Coronary artery (tissue), 2 donors: ENCODE data around the gene RBBP8NL.

ENCODE experiments used
- DNase-seq: peaks from one replicate; pipeline ENCODE4 v3.0.0-alpha.2; 2017; ENCODE audit warnings: low spot score
- H3K27ac ChIP-seq, 2 donors: fragments of 200-600 bp; sonication (generic); one replicate each; pipeline ENCODE4 v1.5.1; 2016 to 2019
- H3K4me3 ChIP-seq: fragments of 200-600 bp; sonication (generic); 2 replicates; pipeline ENCODE4 v1.5.1; 2016; ENCODE audit warnings: mild to moderate bottlenecking, moderate library complexity
- TF ChIP-seq, protein P1 (sequence below): fragments of 200-600 bp; sonication (generic); IDR thresholded peaks from one replicate; pipeline ENCODE4 v1.5.1; 2019; ENCODE audit warnings: antibody characterized with exemption

The RBBP8NL gene

DNA sequence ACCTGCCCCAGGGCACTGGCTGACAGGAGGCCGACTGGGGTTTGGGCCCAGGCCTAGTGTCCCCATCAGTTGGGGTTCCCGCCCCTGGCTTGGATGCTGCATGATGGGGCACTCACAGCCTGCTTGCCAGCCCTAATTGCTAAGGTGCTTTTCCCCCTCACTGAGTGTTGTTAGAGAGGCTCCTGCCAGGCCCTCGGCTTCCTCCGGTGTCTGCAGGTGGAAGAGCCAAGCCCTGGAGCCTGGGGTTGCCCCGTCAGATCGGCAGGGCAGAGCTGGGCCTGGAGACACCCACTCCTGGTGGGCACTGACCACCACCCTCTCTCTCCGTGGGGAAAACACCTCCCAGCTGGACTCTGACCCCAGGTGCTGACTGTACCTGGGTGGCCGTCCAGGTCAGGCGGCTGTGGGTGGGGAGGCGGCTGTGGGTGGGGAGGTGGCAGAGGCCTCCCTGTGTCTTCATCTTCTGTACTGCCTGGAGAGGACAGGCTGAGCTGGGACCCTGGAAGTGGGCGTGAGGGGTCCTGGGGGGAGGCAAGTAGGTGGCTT, 14.2 kb downstream of the RBBP8NL start:
- TF ChIP-seq, protein P1, sequence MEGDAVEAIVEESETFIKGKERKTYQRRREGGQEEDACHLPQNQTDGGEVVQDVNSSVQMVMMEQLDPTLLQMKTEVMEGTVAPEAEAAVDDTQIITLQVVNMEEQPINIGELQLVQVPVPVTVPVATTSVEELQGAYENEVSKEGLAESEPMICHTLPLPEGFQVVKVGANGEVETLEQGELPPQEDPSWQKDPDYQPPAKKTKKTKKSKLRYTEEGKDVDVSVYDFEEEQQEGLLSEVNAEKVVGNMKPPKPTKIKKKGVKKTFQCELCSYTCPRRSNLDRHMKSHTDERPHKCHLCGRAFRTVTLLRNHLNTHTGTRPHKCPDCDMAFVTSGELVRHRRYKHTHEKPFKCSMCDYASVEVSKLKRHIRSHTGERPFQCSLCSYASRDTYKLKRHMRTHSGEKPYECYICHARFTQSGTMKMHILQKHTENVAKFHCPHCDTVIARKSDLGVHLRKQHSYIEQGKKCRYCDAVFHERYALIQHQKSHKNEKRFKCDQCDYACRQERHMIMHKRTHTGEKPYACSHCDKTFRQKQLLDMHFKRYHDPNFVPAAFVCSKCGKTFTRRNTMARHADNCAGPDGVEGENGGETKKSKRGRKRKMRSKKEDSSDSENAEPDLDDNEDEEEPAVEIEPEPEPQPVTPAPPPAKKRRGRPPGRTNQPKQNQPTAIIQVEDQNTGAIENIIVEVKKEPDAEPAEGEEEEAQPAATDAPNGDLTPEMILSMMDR, result no peak
- Histone ChIP-seq H3K27ac (no peak overlapping the region), H3K4me3 (no peak overlapping the region)
- no peak for DNase-seq

DNA sequence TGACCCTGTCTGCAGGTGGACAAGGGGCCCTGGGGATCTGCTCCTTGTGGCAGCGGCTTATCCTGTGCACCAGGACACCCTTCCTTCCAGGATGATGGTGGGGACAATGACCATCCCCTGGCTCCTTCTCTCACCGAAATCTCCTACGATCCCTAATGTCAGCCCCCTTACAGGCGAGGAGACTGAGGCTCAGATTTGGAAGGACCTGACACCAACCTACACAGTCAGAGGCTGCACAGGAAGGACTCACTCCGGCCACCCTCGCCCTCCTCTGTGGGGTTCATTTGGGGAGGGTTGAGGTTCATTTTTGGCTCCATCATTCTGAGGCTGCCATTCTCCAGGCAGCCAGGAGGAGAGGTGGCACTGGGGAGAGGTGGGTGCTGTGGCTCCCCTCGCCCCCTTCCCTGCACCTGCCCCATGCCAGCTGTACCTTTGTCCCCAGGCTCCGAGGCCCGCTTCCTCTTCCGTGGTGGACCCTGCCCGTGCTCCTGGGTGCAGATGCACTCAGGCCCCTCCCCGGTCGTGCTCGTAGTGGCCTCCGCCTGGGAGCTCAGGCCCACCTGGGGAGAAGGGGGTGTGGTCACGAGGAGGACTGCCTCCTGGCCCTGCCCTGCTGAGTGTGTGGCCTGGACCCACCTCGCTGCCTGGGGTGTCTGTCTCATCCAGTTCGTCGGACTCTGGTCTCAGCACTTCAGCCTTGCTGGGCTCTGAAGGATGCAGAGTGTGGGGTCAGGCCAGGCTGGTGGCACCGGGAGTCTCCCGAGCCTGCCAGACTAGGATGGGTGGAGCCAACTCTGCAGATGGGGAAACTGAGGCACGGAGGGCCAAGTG, 14.9 kb downstream of the RBBP8NL start:
- H3K27ac ChIP-seq, result no peak overlapping the region
- no peak overlapping the region for H3K4me3 ChIP-seq
- no peak for DNase-seq
- TF ChIP-seq, protein P1, result no peak

DNA sequence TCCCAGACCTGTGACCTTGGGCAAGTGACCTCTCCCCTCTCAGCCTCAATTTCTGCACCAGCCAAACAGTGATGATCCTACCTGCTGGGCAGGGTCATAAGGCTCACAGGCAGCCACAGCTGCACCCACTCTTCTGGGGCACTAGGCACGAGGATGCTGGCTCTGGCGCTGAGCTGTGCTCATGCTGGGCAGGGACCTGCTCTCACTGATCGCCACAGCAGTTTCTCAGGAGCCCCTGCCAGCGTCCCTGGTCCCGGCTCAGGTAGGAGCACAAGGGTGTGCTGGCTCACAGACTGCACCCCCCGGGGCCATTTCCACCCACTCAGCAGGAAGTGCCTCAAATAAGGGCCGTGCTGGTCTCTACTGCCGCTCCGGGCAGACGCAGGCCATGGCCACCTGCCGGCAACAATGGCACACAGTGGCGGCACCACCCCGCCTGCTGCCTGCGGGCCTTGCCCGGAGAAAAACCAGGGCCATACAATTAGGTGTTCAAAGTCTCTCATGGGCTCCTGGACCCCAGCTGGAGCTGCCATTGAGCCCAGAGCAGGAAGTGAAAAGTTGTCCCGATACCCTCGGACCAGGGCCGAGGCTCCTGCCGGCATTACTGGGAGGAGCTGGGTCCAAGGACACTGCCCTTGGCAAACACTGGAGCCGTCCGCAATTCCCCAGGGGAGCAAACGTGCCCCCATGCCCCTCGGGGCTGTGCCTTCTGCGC, 15.7 kb downstream of the RBBP8NL start:
- TF ChIP-seq, protein P1, result no peak
- Histone ChIP-seq H3K27ac (no peak overlapping the region), H3K4me3 (no peak overlapping the region)
- no peak for DNase-seq

DNA sequence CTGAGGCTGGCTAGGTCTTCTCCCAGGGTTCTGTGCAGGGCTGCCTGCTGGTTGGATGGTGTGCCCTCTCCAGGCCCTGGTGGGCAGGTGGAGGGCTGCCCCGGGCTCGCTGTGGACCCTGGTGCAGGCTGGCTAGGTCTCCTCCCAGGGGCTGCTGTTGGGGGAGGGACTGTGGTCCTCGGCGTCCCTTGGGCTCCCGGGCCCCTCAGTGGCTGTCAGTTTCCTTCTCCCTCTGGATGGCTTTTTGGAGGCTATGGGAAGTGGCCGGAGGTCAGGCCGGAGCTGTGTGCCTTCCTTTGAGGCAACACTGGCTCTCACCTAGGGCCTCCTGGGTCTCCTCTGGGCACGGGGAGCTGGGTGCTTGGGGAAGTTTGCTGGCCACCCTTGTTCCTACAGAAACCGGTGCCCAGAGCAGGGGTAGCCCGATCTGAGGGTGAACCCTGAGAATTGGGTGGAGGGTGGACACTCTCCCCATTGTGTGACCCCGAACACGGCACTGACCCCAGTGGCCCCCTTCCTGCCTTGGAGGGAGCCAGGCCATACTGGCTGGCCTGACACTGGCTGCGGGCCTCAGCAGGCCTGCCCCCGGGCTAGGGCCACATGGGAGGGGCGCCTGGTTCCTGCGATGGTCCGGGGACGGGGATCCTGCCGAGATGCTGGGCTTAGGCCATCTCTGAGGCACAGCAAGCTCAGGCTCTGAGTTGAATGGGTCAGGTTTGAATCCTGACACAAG, 16.4 kb downstream of the RBBP8NL start:
- Histone ChIP-seq H3K27ac (no peak overlapping the region), H3K4me3 (no peak overlapping the region)
- no peak for DNase-seq
- TF ChIP-seq, protein P1, result no peak

DNA sequence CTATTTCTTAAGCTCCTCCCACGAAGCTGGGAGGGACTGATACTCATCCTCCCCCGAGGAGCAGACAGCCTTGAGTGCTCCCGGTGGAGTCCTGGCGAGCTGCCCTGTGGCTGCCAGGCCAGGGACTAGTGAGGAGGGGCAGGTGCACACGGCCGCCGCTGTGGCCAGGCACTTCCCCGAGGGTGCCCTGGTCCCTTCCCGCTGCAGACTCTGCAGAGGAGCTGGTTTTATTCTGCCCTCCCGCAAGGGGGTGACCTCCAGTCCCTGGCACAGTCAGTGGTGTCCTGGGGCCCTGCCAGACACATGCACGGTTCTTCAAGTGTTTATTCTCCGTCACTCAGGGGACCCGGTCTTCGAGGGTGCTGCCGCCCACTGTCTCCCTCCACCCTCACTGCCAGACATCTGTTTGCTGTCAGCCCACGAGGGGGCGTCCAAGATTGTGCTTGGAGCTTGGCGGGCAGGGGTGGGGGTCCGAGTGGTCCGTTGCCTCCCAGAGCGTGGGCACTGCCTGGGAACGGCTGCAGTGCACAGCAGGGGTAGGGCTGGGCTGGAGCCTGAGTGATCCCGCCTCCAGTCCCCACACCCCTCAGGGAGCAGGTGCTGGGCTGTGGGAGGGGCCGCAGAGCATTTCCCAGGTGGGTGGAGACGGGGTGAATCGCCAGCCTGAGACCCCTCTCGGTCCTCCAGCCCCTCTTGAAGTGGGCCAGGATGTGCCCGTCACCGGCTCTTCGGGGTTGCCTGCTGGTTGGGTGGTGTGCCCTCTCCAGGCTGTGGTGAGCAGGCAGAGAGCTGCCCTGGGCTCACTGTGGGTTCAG, 17.2 kb downstream of the RBBP8NL start:
- Histone ChIP-seq H3K27ac (no peak overlapping the region), H3K4me3 (no peak overlapping the region)
- DNase-seq, result no peak
- TF ChIP-seq, protein P1, result no peak

DNA sequence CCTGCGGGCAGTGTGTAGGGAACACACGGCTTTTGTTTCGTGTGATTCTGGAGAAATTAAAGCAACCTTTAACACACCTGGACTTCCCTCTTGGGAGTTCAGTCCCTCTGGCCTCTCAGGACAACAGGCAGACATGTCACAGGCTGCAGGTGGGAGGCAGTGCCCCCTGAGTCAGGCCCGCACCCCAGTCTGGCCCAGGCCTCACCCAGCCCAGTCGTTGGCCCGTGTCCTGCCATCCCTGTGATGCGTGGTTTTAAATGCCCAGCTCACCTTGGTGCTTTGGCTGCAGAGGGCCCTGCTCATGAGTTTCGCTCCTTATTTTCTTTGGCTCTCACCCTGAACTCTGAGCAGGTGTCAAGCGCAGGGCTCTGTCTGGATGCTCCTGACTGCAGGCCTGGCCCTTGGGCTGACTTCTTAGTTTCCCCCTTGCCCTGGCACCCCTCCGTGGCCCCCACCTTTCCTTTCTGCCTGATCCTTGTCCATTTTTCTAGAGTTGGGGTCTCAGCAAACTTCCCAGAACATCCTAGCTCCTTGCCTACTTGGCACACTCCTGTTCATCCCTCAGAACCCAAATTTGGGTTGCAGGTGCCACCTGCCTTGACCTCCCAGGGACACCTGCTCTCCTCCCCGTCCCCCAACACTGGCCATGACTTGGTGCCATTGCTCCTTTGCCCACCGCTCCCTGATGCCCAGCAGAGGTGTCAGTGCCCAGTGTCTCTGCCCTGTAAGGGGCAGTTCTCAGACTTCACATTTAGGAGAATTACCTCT, 18.1 kb downstream of the RBBP8NL start:
- no peak for DNase-seq
- TF ChIP-seq, protein P1, result no peak
- Histone ChIP-seq H3K4me3 (no peak overlapping the region), H3K27ac (no peak overlapping the region)
